ENCODE data around the gene ATP2C1. TPM values are rescaled to one million over a fixed set of nuclear protein-coding genes. Genes with fewer than 3 reads are reported as not detected.

ATP2C1 gene
- total RNA-seq, 1 donor from 2014 or later: 142 TPM

DNA sequence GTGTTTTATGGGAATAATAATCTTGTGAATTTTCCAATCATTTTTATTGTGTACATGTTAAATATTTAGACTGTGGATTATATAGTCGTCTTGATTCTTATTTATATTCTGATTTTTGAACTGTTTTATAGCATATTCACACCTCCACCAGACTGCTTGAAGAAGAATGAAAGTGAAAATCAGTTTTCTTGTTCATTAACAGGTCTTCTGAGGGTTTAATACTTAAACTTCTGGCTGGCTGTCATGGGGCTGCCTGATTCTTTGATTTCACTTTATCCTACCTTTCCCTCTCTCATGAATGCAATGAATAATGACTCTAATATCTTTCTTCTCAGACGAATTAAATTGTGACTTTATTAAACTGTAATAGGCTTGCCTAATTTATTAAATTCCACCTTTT lies 56.2 kb downstream of the ATP2C1 start:
- no peaks in the 10 kb centered on the region for H3K4me1 ChIP-seq
- no peak for ATAC-seq
- no peaks in the 10 kb centered on the region for H3K27me3 ChIP-seq
- no peak overlapping the region for H3K4me3 ChIP-seq
- no peak overlapping the region for H3K27ac ChIP-seq
- TF ChIP-seq, protein P1, sequence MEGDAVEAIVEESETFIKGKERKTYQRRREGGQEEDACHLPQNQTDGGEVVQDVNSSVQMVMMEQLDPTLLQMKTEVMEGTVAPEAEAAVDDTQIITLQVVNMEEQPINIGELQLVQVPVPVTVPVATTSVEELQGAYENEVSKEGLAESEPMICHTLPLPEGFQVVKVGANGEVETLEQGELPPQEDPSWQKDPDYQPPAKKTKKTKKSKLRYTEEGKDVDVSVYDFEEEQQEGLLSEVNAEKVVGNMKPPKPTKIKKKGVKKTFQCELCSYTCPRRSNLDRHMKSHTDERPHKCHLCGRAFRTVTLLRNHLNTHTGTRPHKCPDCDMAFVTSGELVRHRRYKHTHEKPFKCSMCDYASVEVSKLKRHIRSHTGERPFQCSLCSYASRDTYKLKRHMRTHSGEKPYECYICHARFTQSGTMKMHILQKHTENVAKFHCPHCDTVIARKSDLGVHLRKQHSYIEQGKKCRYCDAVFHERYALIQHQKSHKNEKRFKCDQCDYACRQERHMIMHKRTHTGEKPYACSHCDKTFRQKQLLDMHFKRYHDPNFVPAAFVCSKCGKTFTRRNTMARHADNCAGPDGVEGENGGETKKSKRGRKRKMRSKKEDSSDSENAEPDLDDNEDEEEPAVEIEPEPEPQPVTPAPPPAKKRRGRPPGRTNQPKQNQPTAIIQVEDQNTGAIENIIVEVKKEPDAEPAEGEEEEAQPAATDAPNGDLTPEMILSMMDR (IDR thresholded peaks at IDR 0.05): no peak
- intact Hi-C loops (cut with DNase I): no loop called here
- no peak for DNase-seq
- peaks cover 40% of the 10 kb centered on the region for H3K36me3 ChIP-seq
- H3K9me3 ChIP-seq: no peaks in the 10 kb centered on the region

DNA sequence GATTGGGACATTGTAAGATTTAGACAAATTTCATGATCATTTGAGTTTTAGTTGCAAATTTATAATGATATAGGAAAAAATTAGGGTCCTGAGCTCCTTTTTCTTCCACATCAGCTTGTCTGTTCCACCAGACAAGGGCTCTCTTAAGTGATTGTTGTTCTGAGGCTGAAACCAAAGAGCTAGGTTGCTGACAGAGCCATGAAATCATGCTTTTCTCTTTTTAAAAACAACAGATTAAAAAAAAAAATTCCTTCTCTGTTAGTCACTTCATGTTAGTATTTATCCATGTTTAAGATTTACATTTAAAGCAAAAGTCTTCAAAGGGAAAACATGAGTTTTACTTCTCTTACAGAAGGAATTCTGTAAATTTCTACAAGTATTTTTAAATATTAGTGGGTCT lies 56.8 kb downstream of the ATP2C1 start:
- Histone ChIP-seq H3K27me3 (no peaks in the 10 kb centered on the region), H3K27ac (no peak overlapping the region), H3K9me3 (no peaks in the 10 kb centered on the region), H3K4me1 (no peaks in the 10 kb centered on the region), H3K4me3 (no peak overlapping the region), H3K36me3 (peaks cover 45% of the 10 kb centered on the region)
- TF ChIP-seq, protein P1 (IDR thresholded peaks at IDR 0.05): no peak
- intact Hi-C loops (cut with DNase I): no loop called here
- no peak for DNase-seq
- ATAC-seq: no peak

DNA sequence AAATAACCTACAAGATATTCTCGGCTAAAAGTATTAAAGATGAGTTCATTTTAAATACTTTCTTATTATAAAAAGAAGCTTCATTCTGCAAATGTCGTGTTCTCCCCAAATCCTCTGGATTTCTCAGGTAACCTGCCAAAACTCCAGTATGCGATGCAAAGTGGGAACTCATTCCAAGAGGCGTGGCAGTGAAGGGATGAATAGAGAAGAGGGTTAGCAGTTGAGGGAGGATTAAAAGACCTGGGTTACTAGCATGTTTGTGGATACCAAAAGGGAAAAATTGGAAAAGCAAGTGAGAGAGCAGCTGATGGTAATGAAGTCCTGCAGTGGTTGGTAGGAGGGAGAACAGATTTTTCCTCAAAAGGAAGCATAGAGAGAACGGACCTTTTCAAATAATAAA lies 61.6 kb downstream of the ATP2C1 start:
- TF ChIP-seq, protein P1 (IDR thresholded peaks at IDR 0.05): no peak
- no peak for ATAC-seq
- H3K27ac ChIP-seq: no peak overlapping the region

DNA sequence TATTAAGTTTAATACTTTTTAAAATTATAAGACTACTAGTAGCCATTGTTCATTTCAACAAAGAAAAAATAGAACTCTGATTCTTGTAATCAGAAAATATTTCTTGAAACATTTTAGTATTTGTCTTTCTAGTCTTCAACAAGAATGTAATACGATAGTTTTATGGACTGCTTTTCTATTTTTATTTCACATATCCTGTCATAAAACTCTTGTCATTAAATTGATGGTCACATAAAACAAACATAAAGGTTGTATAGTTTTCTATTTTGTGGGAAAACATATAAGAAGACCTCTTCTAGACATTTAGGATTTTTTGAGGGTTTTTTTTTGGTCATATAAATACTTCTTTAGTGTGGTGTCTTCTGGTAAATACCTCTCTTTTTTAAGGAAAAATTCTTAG lies 62.4 kb downstream of the ATP2C1 start:
- Histone ChIP-seq H3K27me3 (no peaks in the 10 kb centered on the region), H3K4me3 (no peak overlapping the region), H3K4me1 (no peaks in the 10 kb centered on the region), H3K36me3 (peaks cover 70% of the 10 kb centered on the region), H3K9me3 (no peaks in the 10 kb centered on the region), H3K27ac (no peak overlapping the region)
- TF ChIP-seq, protein P1 (IDR thresholded peaks at IDR 0.05): no peak
- intact Hi-C loops (cut with DNase I): no loop called here
- DNase-seq: no peak
- ATAC-seq: no peak

More for the DNA sequence above, 61.6 kb downstream of the ATP2C1 start:
- Histone ChIP-seq H3K36me3 (peaks cover 62% of the 10 kb centered on the region), H3K4me1 (no peaks in the 10 kb centered on the region), H3K27me3 (no peaks in the 10 kb centered on the region), H3K9me3 (no peaks in the 10 kb centered on the region), H3K4me3 (no peak overlapping the region)
- intact Hi-C loops (cut with DNase I): no loop called here
- DNase-seq: no peak

DNA sequence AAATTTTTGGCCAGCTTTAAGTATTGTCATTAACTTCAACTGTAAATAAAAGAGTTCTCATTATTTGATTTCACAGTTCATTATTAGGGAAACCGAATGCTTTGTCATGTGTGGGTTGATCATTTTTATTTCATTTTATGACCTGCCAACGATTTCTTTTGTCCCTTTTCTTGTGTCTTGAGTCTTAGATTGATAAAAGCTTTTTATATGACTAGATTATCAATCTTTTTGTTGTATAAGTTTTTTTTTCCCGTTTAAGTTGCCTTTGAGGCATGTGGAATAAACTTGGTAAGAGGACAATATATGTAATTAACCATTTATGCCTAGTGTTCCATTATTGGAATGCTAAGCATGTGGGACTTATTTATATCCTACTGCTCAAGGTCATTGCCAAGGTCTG lies 62.8 kb downstream of the ATP2C1 start:
- Histone ChIP-seq H3K27me3 (no peaks in the 10 kb centered on the region), H3K4me1 (no peaks in the 10 kb centered on the region), H3K36me3 (peaks cover 71% of the 10 kb centered on the region), H3K9me3 (no peaks in the 10 kb centered on the region), H3K4me3 (no peak overlapping the region), H3K27ac (no peak overlapping the region)
- ATAC-seq: no peak
- no peak for DNase-seq
- TF ChIP-seq, protein P1 (IDR thresholded peaks at IDR 0.05): no peak
- intact Hi-C loops (cut with DNase I): no loop called here

DNA sequence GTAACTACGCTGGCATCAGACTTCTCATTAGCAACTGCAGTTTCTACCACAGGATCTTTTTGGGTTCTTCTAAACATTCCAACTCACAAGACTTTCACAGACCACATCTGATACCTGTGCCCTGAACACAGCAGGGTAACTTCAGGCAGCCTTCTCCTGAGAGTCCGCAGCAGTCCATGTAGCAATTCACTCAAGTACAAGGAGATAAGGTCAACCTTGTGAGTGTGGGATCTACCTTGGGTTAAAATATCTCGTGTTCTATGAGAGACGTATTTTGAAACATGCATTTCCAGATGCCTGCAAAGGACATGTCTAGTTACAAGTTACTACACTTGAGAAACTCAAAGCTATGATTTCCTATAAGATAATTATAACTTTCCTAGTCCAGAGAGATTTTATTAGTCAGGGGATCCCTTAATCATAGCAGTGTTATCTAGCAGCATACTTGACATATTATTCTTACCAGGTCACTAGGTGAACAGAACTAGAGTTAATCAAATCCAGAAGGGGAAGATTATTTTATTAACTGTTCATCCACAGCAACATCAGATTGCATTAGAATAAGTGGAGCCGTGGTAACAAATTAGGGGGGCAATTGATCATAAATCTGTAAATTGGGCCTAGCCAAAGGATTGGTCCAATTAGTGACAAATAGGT lies 66.4 kb downstream of the ATP2C1 start:
- Histone ChIP-seq H3K9me3 (no peaks in the 10 kb centered on the region), H3K36me3 (peaks cover 62% of the 10 kb centered on the region), H3K27ac (no peak overlapping the region), H3K4me3 (no peak overlapping the region), H3K4me1 (no peaks in the 10 kb centered on the region), H3K27me3 (no peaks in the 10 kb centered on the region)
- intact Hi-C loops (cut with DNase I): no loop called here
- TF ChIP-seq, protein P1 (IDR thresholded peaks at IDR 0.05): no peak
- no peak for DNase-seq
- no peak for ATAC-seq
